Mucosa of gallbladder (tissue), 1 donor: ENCODE data around the gene CMTM3. TPM values are rescaled to one million over a fixed set of nuclear protein-coding genes. Genes with fewer than 3 reads are reported as not detected.
"Not testable (repeated sequence)": the region's sequence is repeated elsewhere in the genome, so short reads cannot be mapped to it uniquely, and the experiment has no call there.

ENCODE experiments used
- DNase-seq: peaks from one replicate; pipeline ENCODE4 v3.0.0-alpha.2; 2020; ENCODE audit warnings: low spot score
- total RNA-seq: library from RNA; stranded (reverse); gene quantifications from one replicate; pipeline ENCODE4 v1.2.1, GENCODE V29; 2021
- donor health status: DM: no; HTN: no; CAD: no.

CMTM3 gene, protein sequence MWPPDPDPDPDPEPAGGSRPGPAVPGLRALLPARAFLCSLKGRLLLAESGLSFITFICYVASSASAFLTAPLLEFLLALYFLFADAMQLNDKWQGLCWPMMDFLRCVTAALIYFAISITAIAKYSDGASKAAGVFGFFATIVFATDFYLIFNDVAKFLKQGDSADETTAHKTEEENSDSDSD
- total RNA-seq, result 19.2 TPM

DNA sequence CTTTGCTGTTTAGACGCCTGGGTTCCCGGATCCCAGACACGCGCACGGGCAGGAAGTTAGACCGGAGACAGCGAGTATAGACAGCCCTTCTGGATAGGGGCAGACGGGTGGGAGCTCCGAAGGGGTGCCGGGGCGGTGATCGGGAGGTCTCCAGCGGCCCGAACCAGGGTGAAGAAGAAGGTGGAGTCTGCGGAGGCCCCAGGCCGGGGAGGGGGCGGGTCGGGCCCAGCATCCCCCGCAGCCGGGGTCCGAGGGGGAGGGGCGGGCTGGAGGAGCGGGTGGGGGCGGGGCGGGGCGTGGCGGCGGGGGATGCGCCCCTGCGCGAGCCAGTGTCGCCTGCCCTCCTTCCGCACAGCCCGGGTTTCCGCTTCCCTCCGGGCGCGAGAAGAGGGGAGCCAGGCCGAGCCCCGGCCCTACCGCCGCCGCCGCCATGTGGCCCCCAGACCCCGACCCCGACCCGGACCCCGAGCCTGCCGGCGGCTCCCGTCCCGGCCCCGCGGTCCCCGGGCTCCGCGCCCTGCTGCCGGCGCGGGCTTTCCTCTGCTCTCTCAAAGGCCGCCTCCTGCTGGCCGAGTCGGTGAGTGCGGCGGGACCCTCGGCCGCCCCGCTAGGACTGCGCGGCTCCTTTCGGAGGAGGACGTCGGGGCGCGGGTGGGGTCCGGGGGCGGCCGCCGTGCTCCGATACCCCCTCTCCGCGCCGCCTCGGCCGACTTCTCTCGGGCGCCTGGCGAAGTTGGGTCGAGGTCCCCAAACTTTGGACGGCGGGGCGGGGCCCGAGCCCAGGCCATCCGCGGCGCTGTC lies at the start of gene CMTM3:
Gene CMTM3 (plus strand): TSS at position 329 of the 801 bp plus-strand sequence. CDS start 102 bp downstream, at position 431.
- DNase-seq, result peak; percentile 61

DNA sequence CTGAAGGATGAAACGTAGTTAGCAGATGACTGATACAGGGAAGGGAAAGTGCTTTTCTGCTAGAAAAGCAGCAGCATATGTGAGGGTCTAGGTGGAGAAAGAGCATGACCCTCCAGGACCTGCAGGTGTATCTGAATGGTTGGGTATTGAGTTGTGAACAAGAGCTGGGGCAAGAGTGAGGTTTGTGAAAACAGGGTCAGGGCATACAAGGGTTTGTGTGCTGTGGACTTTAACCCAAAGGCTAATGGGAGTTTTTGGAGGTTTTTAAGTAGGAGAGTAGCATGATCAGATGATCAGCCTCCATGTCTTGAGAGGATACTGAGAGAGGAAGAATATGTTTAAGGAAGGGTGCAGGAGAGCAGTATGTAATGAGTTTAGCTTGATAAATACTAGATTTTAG lies 44.4 kb upstream of the CMTM3 start:
- DNase-seq, result no peak

DNA sequence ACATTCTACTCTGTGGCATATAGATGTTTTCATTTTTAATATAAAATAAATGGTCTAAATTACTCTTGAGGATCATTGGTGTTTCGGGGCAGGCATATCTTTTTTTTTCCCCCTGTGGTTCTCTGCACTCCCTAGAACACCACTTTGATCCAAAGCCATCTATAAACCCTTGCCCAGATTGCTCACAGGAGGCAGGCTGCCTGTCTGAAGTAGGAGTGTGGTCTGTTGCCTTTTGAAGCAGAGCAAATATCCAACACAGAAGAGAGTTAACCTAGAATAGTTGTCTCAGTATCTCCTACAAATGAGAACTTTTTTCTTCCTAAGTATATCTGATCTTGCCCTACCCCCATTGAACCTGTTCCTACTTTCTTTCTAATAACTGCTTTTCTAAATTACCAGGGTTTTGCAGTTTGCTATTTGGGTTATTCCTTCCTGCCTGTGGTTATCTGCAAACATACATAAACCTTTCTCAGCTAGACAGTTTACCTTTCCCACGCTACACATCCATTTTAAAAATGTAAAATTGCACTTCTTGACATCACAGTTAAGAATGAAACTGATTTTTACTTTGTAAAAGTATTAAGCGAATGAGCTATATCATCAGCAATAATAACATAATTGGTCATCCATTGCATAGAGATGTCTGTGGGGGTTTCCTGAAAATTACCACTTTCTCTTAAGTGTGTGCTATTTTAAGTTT lies 43.0 kb upstream of the CMTM3 start:
- DNase-seq, result no peak

DNA sequence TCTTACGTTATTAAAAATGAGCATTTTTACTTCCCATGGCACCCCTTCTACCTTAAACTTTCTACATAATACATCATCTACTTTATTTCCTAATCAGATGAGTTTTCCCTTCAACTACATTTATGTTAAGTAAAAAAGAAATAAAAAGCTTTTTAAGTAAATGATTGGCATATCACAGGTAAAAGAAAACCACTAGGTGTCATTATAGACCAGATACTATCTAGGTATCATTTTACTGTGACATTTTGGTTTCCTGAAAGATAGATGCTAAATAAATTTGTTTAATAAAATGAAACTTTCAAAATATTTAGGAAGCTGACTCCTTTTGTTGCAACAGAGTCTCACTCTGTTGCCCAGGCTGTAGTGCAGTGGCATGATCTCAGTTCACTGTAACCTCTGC lies 42.1 kb upstream of the CMTM3 start:
- no peak for DNase-seq

DNA sequence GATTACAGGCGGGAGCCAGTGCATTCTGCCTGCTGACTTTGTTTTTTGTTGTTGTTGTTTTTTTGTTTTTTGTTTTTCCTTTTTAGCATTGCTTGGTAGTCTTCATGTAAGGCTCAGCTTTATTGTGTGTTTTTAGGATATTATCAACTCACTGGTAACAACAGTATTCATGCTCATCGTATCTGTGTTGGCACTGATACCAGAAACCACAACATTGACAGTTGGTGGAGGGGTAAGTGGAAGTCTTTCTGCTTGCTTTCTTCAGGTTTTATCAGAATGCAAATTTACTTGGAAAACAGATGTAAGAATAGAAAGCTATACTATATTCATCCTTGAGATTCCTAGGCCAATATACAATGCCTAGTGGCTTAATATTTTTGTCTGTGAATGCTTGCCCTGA lies 41.5 kb upstream of the CMTM3 start:
- DNase-seq, result no peak

DNA sequence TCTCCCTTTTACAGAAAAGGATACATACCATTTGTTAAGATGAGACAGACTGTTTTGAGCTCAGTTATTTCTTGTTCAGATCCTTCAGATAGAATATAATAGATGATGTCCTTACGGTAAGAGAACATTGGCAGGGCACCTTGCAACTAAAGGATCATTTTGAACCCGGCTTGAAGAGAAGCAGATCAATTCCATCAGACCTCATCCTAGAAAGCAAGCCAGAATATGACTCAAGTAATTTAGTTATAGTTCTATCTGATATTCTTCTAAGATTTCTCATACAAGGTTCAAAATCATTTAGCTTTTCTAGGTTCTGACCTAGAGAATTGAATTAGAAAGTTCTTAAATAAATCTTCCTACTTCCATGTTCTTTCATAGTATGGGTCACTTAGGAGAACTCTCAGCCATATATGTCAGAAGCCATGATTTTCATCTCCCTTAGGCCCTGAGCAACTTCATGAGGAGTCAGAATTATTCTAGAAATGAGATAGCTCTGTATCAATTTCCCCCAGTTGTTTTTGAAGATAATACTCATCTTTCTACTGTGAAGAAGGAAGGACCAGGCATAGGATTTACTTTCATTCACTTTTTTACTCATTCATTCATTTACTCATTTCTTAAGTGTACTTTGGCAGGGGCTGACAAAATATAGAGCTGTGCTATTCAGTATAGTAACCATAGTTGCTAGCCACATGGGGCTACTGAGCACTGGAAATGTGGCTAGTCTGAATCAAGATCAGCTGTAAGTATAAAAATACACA lies 40.8 kb upstream of the CMTM3 start:
- no peak for DNase-seq

DNA sequence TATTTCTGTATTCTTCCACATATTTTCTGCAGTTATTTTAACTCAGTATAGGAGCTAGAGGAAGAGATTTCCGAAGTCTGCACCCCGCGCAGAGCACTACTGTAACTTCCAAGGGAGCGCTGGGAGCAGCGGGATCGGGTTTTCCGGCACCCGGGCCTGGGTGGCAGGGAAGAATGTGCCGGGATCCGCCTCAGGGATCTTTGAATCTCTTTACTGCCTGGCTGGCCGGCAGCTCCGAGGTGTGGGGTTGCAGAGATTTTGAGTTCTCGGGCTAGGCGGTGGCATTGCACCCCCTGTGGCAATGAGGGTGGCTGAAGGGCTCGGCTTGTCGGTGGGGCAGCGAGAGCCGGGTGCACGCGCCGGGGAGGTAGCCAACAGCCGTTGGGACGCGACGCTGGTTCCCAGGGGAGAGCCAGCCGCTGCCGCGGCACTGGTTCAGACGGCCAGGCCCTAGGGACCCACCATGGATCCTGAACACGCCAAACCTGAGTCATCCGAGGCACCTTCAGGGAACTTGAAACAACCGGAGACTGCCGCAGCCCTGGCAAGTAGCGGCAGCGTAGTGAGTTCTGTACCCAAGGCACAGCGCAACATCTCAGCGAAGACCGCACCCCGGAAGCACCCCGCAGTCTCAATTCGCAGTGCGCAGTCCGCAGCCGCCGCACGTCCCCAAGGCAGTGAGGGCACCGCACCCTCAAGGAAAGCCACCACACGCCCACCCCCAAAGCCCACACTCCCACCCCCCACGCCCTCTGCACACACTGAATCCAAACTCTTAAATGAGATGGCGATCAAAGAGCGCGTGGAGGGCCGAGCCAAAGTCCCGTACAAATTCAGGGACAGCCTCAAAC lies 38.2 kb upstream of the CMTM3 start, which contains the start of gene CMTM1:
Gene CMTM1 (plus strand): TSS at position 389 of the 851 bp plus-strand sequence. CDS start 75 bp downstream, at position 464.
- no peak for DNase-seq

DNA sequence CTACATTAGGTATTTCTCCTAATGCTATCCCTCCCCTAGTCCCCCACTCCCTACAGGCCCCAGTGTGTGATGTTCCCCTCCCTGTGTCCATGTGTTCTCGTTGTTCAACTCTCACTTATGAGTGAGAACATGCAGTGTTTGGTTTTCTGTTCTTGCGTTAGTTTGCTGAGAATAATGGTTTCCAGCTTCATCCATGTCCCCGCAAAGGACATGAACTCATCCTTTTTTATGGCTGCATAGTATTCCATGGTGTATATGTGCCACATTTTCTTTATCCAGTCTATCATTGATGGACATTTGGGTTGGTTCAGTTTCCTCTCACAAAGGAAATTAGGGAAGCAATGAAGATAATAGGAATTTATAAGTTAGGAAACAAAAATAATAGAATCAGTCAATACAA lies 37.2 kb upstream of the CMTM3 start:
- not testable (repeated sequence) for DNase-seq

DNA sequence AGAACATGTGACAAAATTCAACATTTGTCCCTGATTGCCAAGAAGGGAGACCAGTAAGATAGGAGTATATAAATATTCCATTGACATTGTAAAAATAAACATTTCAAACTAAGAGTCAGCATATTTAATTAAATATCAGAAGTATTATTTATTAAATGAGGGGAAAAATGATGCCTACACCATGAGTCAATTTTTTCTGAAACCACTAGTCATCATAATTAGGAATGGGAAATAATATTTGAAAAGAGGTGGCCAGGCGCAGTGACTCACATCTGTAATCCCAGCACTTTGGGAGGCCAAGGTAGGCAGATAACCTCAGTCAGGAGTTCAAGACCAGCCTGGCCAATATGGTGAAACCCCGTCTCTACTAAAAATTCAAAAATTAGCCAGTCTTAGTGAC lies 36.1 kb upstream of the CMTM3 start:
- no peak for DNase-seq

DNA sequence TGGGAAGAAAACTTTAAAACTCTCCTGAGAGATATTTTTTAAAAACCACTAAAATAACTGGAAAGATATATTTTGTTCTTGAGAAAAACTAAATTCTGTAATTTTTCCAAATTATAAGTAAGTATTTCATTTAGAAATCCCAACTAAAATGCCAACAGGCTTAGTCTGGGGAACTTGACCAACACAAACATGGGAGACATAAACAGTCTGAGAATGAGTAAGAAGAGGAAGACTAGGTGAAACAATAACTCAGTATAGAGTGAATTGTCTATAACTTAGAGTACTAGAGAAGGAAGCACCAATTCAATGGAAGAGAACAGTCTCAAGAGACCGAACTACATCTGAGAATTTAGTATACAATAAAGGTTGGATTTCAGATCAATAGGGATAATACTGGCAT lies 35.4 kb upstream of the CMTM3 start:
- no peak for DNase-seq

DNA sequence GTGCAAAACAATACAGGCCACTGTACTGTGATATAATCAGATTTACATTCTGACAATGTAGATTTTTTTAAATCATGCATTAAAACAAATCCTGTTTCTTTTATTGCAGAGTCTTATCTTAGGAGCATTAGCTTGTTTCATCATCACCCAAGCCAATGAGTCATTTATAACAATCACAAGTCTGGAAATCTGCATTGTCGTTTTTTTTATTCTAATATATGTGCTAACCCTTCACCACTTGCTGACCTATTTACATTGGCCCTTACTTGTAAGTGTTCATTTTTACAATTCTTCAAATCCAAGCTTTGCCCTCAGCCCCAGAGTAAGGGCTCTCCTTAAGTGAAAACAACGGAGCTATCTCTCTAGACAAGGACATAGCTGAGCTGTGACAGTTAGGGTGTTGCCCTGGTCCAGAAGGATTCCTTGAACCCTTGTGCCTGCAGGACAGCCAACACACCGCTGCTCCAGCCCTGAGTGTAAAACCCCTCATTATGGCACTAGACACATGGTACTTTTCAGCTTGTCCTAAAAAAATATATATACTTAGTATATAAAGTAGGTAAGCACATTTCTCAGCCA lies 34.6 kb upstream of the CMTM3 start:
- DNase-seq, result no peak

DNA sequence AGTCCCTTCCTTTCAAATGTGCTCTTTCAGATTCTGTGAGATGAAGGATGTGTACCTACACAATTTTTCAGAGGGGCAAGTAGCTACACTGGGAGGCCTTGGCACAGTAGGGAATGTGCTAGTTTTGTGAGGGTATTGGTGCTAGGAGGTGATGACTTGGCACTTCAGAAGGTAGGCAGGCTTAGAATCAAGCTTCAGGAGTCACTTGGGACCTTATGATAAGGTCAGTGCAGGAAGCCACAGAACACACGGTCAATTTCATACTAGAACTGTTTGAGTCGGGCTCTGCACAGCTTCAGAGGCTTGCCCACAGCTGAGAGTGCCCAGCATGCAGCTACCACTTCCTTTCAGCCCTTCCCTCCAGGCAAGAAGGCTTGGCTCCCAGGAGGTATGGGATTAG lies 32.1 kb upstream of the CMTM3 start:
- DNase-seq, result no peak

DNA sequence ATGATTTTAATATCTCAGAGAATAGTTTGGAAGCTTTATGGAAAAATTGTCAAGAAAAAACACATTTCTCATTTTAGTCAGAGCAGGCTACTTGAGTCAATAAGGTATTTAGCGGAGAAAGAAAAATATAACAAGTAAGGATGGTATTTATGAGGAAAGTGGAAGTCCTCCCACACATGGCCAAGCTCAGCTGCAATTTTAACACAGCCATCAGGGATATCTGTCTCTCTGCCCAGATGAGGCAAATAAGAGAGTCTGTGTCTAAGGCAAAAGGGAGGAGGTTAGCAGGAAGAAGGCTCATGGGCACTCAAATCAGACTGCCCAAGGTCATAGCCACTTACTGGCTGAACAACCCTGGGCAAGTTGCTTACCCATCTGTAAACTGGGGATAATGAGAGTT lies 30.4 kb upstream of the CMTM3 start:
- DNase-seq, result no peak

DNA sequence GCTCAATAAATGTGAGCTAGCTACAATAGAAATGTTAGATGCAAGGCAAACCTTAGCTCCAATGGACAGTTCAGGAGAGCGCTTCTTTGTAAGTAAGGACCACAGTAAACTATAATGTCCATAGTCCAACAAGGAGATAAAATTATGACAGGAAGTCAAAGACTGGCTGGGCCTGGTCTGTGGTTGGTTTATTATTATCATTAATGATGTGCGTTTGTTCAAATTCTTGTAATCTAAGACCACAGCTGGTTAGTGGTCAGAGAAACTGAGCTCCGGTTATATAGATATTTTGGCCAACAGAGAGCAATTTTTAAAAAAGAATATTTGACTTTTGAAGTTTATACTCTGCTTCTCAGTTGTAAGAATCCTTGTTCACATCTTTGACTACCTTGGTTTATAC lies 30.0 kb upstream of the CMTM3 start:
- DNase-seq, result no peak

DNA sequence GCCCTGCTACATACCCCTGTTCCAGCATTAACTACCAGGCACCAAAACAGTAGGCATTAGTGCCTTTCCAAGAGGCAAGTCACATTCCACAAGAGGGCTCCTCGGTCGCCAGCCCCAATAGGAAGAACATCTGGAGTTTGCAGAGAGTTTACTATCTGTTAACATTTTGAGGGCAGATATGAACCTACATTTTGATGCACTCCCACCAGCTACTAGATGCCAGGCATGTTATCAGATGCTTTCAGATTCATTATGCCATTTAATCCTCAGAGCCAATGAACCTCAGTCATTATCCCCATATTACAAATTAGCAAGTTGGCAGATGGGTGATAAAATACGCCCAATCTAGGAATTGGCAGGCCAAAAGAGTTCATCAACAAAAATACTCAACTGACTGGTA lies 29.4 kb upstream of the CMTM3 start:
- DNase-seq, result no peak

DNA sequence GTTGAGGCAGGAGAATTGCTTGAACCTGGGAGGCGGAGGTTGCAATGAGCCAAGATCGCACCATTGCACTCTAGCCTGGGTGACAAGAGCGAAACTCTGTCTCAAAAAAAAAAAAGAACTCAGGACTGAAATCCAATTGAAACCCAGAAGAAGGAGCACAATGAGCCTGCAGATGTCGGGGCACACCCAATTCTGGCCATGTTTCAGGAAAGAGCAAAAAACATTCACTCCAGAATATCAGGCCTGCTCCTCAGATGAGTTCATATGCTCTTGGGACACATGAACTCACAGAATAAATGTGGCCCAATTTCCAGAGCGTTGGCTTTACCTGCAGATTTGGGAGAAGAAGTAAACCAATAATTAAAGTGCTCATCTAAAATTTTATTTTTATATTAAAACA lies 28.2 kb upstream of the CMTM3 start:
- no peak for DNase-seq

DNA sequence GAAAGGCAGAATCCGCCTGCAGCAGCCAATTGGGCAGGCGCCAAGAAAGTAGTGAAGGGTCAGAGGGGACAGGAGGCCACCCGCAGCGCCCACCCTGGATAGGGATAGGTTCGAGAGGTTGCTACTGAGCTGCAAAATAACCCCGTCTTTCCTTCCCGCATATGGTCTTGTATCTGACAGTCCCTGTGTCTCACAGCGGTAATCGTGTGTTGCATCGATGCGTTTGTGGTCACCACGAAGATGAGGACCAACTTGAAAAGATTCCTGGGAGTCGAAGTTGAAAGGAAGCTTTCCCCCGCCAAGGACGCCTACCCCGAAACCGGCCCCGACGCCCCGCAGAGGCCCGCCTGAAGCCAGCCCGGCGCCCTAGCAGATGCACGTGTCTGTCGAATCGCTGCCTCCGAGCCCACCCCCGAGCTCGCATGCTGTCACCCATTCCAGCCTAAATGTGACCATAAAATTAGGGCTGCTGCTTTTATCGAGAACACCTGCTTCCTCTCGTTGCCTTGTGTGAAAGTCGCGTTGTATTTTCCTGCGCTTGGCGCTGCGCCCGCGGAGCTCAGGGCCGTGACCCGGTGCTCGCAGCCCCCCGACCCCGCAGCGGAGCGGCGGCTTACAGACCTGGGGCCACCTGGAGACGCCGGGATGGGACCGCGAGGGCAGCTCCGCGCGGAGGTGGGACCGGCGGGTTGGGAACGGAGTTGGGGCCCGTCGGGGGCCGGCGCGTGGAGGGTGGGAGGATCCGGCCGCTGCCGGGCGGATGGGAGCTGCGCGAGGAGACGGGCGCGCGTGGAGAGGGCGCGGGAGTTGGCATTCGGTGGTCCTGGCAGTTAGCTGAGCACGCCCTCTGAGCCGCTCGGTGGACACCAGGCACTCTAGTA lies 25.6 kb upstream of the CMTM3 start, which contains the start of gene CMTM2:
Gene CMTM2 (plus strand): TSS at position 813 of the 881 bp plus-strand sequence. CDS start 145 bp downstream, outside the sequence.
- DNase-seq, result no peak

DNA sequence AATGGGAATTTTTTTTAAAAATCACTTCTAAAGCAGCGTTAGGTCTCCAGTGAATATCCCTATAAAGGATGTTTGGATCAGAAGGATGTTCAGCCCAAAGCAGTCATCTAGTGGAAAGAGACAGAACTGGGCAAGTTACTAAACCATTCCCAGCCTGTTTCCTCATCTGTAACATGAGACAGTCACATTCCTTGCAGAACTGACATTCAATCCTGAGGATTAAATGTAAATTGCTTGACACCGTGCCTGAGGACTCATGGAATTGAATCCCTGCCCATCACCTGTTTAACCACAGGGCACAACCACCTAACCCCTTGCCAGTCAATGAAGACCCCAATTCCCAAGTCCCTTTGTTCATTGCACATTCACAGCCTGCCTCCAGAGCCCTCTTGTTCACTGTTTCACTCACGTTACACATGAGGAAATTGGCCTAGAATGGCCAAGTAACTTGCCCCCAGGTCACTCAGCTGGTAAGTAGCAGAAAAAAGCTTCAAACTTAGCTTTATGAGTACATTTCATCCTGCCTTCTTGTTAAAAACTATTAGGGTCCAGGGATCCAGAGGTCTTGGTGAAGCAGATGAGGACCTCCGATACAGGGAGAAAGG lies 23.8 kb upstream of the CMTM3 start:
- no peak for DNase-seq
